Panc1 (cell line): ENCODE data around the gene CENPT. TPM values are rescaled to one million over a fixed set of nuclear protein-coding genes. Genes with fewer than 3 reads are reported as not detected.
A peak's percentile ranks its signal among the peaks of the same experiment; 100 is the strongest.

Source experiments
- ATAC-seq: fragments of 200-7000 bp; cut with Tn5 transposase; 2 replicates; pipeline ENCODE4 v1.9.1; 2020; ENCODE audit warnings: mild to moderate bottlenecking, moderate library complexity
- BruUV-seq: library from RNA; stranded (reverse); fragments of 400-500 nt; replicated peaks from 2 replicates; lab custom pipeline; 2021; lab: Mats Ljungman, UMichigan
- CTCF ChIA-PET: fragments of 300-600 bp; sonication (Branson Sonifier 250); formaldehyde crosslinking; loops from one replicate; lab custom pipeline; 2022; ENCODE audit warnings: antibody characterized with exemption; lab: Charles Lee
- POLR2A ChIA-PET: fragments of 300-600 bp; sonication (Branson Sonifier 250); formaldehyde crosslinking; loops from one replicate; lab custom pipeline; 2022; ENCODE audit warnings: antibody characterized with exemption; lab: Charles Lee
- DNase-seq: peaks from one replicate; pipeline ENCODE4 v3.0.0-alpha.2; 2010; ENCODE audit warnings: low read depth, low spot score
- H3K27ac ChIP-seq: 2 replicates; pipeline ENCODE4 v1.5.1; 2011; ENCODE audit warnings: mild to moderate bottlenecking, low read length, inconsistent platforms
- H3K27me3 ChIP-seq: fragments of 200-500 bp; sonication (Bioruptor generic); 2 replicates; pipeline ENCODE4 v1.6.0; 2014; ENCODE audit warnings: low read length, inconsistent platforms; ENCODE audit not compliant: control insufficient read depth, insufficient read depth
- H3K36me3 ChIP-seq: fragments of 200-500 bp; sonication (Bioruptor generic); 2 replicates; pipeline ENCODE4 v1.5.1; 2014; ENCODE audit warnings: inconsistent platforms, mild to moderate bottlenecking, low read length, moderate library complexity; ENCODE audit not compliant: control insufficient read depth, insufficient read depth
- H3K4me1 ChIP-seq: 2 replicates; pipeline ENCODE4 v1.5.1; 2011; ENCODE audit warnings: inconsistent platforms, mild to moderate bottlenecking, low read length, moderate library complexity; ENCODE audit not compliant: control insufficient read depth, insufficient read depth
- H3K4me3 ChIP-seq, 2 experiments: 2 replicates each; pipeline ENCODE4 v1.5.1; 2011 to 2012; ENCODE audit warnings: low read depth in 2 of 2, low read length in 2 of 2, mild to moderate bottlenecking in 2 of 2, inconsistent platforms in 1 of 2, moderate library complexity in 1 of 2
- H3K9me3 ChIP-seq: fragments of 200-500 bp; sonication (Bioruptor generic); 2 replicates; pipeline ENCODE4 v1.5.1; 2014; ENCODE audit warnings: low read depth, mild to moderate bottlenecking, inconsistent platforms, low read length, moderate library complexity; ENCODE audit not compliant: control insufficient read depth, insufficient read depth
- POLR2AphosphoS5 ChIP-seq: IDR thresholded peaks from 2 replicates; pipeline ENCODE4 v1.6.1; 2012; ENCODE audit warnings: mild to moderate bottlenecking, low read depth, low read length, moderate library complexity
- SIN3A ChIP-seq: IDR thresholded peaks from 2 replicates; pipeline ENCODE4 v1.6.1; 2012; ENCODE audit warnings: low read depth, mild to moderate bottlenecking, low read length, moderate library complexity, borderline replicate concordance; ENCODE audit not compliant: insufficient read depth
- TCF7L2 ChIP-seq: IDR thresholded peaks from 2 replicates; pipeline ENCODE4 v1.6.1; 2011; ENCODE audit warnings: mild to moderate bottlenecking, low read depth, low read length, inconsistent platforms
- in situ Hi-C: cut with HindIII; loops from 2 replicates; pipeline ENCODE4 v1.10.0; 2016; ENCODE audit warnings: low sequenced_read_pairs, low pct_unique_long_range_greater_than_20kb
- intact Hi-C: fragments of 100-400 bp; cut with micrococcal nuclease; formaldehyde crosslinking; loops from one replicate; pipeline ENCODE4 v1.10.0; 2022; ENCODE audit not compliant: unreplicated experiment
- total RNA-seq: library from RNA; stranded (reverse); gene quantifications from one replicate; pipeline ENCODE4 v1.2.1, GENCODE V29; 2021; ENCODE audit not compliant: unreplicated experiment
- TF ChIP-seq, protein P1 (sequence below), 2 experiments: IDR thresholded peaks; 2 replicates each; pipeline ENCODE4 v1.6.1; 2011 to 2012; ENCODE audit warnings: low read depth in 2 of 2, control low read depth in 1 of 2, low read length in 1 of 2, mild to moderate bottlenecking in 1 of 2, moderate library complexity in 1 of 2; ENCODE audit not compliant: insufficient read depth in 1 of 2
- TF ChIP-seq, protein P2 (sequence below): fragments of 450-650 bp; IDR thresholded peaks from 2 replicates; pipeline ENCODE4 v1.5.1; 2017; ENCODE audit warnings: mild to moderate bottlenecking

Gene CENPT
- total RNA-seq, 1 experiment from 2014 or later, result 43.4 TPM

DNA sequence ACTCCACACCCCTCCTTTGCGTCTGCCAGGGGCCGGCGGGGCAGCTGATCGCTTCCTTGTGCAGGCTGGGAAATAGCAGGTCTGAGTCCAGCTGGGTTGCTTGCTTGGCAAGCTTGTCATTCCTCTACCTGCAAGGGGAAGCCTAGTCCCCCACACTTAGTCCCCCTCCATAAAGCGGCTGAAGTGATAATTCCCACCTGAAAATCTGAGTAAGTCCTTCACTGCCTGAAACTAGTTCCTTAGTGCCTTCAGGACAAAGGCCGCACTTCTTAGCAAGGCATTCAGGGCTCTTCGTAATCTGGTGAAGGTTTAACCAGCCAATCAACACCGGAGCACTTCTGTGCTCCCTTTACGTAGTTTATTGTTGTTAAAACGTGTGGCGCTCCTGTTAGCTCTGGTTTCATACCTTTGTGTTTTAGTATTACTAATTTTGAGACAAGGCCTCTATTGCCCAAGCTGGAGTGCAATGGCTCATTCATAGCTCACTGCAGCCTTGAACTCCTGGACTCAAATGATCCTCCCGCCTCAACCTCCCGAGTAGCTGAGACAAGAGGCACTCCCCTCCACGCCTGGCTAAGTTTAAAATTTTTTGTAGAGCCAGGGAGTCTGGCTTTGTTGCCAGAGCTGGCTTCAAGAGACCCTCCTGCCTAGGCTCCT lies 46.4 kb upstream of the CENPT start:
- TF ChIP-seq SIN3A (no peak), POLR2AphosphoS5 (no peak), TCF7L2 (no peak)
- TF ChIP-seq, protein P1, sequence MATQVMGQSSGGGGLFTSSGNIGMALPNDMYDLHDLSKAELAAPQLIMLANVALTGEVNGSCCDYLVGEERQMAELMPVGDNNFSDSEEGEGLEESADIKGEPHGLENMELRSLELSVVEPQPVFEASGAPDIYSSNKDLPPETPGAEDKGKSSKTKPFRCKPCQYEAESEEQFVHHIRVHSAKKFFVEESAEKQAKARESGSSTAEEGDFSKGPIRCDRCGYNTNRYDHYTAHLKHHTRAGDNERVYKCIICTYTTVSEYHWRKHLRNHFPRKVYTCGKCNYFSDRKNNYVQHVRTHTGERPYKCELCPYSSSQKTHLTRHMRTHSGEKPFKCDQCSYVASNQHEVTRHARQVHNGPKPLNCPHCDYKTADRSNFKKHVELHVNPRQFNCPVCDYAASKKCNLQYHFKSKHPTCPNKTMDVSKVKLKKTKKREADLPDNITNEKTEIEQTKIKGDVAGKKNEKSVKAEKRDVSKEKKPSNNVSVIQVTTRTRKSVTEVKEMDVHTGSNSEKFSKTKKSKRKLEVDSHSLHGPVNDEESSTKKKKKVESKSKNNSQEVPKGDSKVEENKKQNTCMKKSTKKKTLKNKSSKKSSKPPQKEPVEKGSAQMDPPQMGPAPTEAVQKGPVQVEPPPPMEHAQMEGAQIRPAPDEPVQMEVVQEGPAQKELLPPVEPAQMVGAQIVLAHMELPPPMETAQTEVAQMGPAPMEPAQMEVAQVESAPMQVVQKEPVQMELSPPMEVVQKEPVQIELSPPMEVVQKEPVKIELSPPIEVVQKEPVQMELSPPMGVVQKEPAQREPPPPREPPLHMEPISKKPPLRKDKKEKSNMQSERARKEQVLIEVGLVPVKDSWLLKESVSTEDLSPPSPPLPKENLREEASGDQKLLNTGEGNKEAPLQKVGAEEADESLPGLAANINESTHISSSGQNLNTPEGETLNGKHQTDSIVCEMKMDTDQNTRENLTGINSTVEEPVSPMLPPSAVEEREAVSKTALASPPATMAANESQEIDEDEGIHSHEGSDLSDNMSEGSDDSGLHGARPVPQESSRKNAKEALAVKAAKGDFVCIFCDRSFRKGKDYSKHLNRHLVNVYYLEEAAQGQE (IDR thresholded peaks at IDR 0.05; ENCODE audit: insufficient read depth in 1 of 2, low read depth in 2 of 2, low read length in 1 of 2), result no peak
- TF ChIP-seq, protein P2, sequence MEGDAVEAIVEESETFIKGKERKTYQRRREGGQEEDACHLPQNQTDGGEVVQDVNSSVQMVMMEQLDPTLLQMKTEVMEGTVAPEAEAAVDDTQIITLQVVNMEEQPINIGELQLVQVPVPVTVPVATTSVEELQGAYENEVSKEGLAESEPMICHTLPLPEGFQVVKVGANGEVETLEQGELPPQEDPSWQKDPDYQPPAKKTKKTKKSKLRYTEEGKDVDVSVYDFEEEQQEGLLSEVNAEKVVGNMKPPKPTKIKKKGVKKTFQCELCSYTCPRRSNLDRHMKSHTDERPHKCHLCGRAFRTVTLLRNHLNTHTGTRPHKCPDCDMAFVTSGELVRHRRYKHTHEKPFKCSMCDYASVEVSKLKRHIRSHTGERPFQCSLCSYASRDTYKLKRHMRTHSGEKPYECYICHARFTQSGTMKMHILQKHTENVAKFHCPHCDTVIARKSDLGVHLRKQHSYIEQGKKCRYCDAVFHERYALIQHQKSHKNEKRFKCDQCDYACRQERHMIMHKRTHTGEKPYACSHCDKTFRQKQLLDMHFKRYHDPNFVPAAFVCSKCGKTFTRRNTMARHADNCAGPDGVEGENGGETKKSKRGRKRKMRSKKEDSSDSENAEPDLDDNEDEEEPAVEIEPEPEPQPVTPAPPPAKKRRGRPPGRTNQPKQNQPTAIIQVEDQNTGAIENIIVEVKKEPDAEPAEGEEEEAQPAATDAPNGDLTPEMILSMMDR, result no peak
- in situ Hi-C loops, result no loop called here
- Histone ChIP-seq H3K27me3 (no peaks in the 10 kb centered on the region), H3K36me3 (no peaks in the 10 kb centered on the region; the same call in 1 of the 2 replicates), H3K9me3 (no peaks in the 10 kb centered on the region), H3K4me3 (peak overlapping the region; percentile 80 to 83), H3K4me1 (no peaks in the 10 kb centered on the region), H3K27ac (peak overlapping the region; percentile 86)
- no peak for DNase-seq
- TSS peak; percentile 76 for BruUV-seq
- intact Hi-C loops, result no loop called here
- ATAC-seq, result no peak
- CTCF ChIA-PET, result no interaction called here
- POLR2A ChIA-PET, result no interaction called here

DNA sequence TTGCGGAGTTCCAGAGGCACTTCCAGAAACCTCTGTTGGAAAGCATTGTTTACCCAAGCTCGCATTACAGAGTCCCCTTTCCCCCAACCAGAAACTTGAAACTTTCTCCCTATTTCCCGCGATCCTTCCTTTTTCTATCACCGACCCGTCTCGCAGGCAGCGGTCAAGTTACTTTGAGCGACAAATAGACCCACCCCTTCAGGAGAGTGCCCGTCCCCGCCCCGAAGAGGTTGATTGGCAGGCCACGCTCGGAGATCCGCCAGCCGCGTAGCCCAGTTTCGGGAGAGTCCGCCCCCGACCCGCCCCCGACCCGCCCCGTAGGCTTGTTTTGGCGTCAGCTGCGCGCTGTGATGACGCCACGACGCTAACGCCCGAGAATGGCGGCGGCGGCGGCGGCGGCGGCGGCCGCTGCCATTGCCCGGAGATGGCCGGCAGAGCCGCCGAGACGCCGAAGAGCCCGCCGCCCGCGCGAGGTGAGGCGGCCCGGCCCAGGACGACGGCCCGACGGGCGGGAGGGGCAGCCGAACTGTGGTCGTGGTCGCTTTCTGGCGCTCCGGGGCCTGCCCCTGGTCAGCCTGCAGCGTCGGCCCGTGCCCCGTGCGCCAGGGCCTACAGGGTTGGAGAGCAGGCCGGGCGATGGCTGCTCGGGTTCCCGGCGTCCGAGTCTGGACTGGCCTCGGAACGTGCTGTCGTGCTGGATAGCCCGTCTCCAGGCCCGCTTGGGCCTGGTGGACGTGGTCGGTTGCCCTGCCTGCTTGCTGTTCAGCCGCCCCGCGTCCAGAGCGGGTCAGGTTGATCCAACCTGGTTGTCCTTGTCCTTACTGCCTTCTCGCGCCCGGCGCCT lies 45.6 kb upstream of the CENPT start, which contains the start of gene PSKH1:
TSS of gene PSKH1 (plus strand) at position 356 of the 844 bp plus-strand sequence. CDS start 15,496 bp downstream, outside the sequence.
- in situ Hi-C loops, result no loop called here
- CTCF ChIA-PET, result interaction anchor here (0.6 kb wide), 1 partner anchor 16 kb away, joined by 6 read pairs; no protein-coding TSS in a partner anchor
- BruUV-seq, result no TSS peak

More for the DNA sequence above, 45.6 kb upstream of the CENPT start, which contains the start of gene PSKH1:
- peak within 1 kb of the TSS; percentile 80 to 83 for H3K4me3 ChIP-seq
- H3K27me3 ChIP-seq, result no peaks in the 10 kb centered on the region
- peak within 1 kb of the TSS; percentile 86 for H3K27ac ChIP-seq
- H3K9me3 ChIP-seq, result no peaks in the 10 kb centered on the region
- peak; percentile 46 for DNase-seq
- ATAC-seq, result peak; percentile 99
- TF ChIP-seq TCF7L2, result no peak
- TF ChIP-seq, protein P1 (IDR thresholded peaks at IDR 0.05; ENCODE audit: insufficient read depth in 1 of 2, low read depth in 2 of 2, low read length in 1 of 2), result no peak
- TF ChIP-seq, protein P2, result no peak
- TF ChIP-seq SIN3A, result no peak
- TF ChIP-seq POLR2AphosphoS5, result no peak; the same call in 1 of the 2 replicates
- no peaks in the 10 kb centered on the region; the same call in 1 of the 2 replicates for H3K36me3 ChIP-seq
- POLR2A ChIA-PET, result no interaction called here
- intact Hi-C loops, result no loop called here
- H3K4me1 ChIP-seq, result no peaks in the 10 kb centered on the region
